HepG2 (cell line): ENCODE data around the gene ERFL. TPM values are rescaled to one million over a fixed set of nuclear protein-coding genes. Genes with fewer than 3 reads are reported as not detected.
A peak's percentile ranks its signal among the peaks of the same experiment; 100 is the strongest.

Experiments used
- ASH2L ChIP-seq: fragments of 300-600, 200-600 bp; sonication (generic); IDR thresholded peaks from 2 replicates; pipeline ENCODE4 v1.7.0; 2017; ENCODE audit warnings: low read depth, mild to moderate bottlenecking, moderate library complexity, mixed read lengths, low read length; ENCODE audit not compliant: insufficient read length
- BORCS8-MEF2B ChIP-seq: sonication (generic); formaldehyde crosslinking; IDR thresholded peaks from 2 replicates; pipeline ENCODE4 v1.8.0; 2022; ENCODE audit warnings: mild to moderate bottlenecking, missing genetic modification reagents
- CAMTA2 ChIP-seq: sonication (generic); formaldehyde crosslinking; IDR thresholded peaks from 2 replicates; pipeline ENCODE4 v1.4.0; 2020; ENCODE audit warnings: mild to moderate bottlenecking, missing genetic modification reagents, borderline replicate concordance
- CCAR2 ChIP-seq: fragments of 200-400 bp; formaldehyde crosslinking; optimal IDR thresholded peaks from 2 replicates; pipeline ENCODE3; 2018; ENCODE audit warnings: low read depth, mild to moderate bottlenecking, low read length, moderate library complexity
- ESRRA ChIP-seq: sonication (generic); formaldehyde crosslinking; IDR thresholded peaks from 2 replicates; pipeline ENCODE4 v1.5.1; 2020; ENCODE audit warnings: mild to moderate bottlenecking, low read depth, missing genetic modification reagents
- HDAC2 ChIP-seq: sonication (generic); formaldehyde crosslinking; IDR thresholded peaks from 2 replicates; pipeline ENCODE4 v1.4.0; 2020; ENCODE audit warnings: missing genetic modification reagents
- HIVEP1 ChIP-seq: sonication (generic); formaldehyde crosslinking; IDR thresholded peaks from 2 replicates; pipeline ENCODE4 v1.4.0; 2020; ENCODE audit warnings: mild to moderate bottlenecking, missing genetic modification reagents
- HNF4A ChIP-seq: sonication (generic); formaldehyde crosslinking; IDR thresholded peaks from 2 replicates; pipeline ENCODE4 v1.4.0; 2020; ENCODE audit warnings: missing genetic modification reagents
- KDM2A ChIP-seq: sonication (generic); formaldehyde crosslinking; IDR thresholded peaks from 2 replicates; pipeline ENCODE4 v1.4.0; 2020; ENCODE audit warnings: low read depth, missing genetic modification reagents, borderline replicate concordance
- KLF13 ChIP-seq: sonication (generic); formaldehyde crosslinking; IDR thresholded peaks from 2 replicates; pipeline ENCODE4 v1.4.0; 2020; ENCODE audit warnings: mild to moderate bottlenecking, missing genetic modification reagents
- MATR3 ChIP-seq: sonication (generic); formaldehyde crosslinking; IDR thresholded peaks from 2 replicates; pipeline ENCODE4 v1.4.0; 2020; ENCODE audit warnings: missing genetic modification reagents
- NFYC ChIP-seq: IDR thresholded peaks from 2 replicates; pipeline ENCODE4 v1.6.1; 2016; ENCODE audit warnings: missing genetic modification reagents, missing compliant biosample characterization
- PRMT3 ChIP-seq: sonication (generic); formaldehyde crosslinking; IDR thresholded peaks from 2 replicates; pipeline ENCODE4 v1.8.1; 2022; ENCODE audit warnings: low read depth, mild to moderate bottlenecking, moderate library complexity, missing genetic modification reagents, borderline replicate concordance
- SETDB1 ChIP-seq: sonication (generic); formaldehyde crosslinking; IDR thresholded peaks from 2 replicates; pipeline ENCODE4 v1.5.1; 2020; ENCODE audit warnings: missing genetic modification reagents, mild to moderate bottlenecking, borderline replicate concordance
- SMC3 ChIP-seq: IDR thresholded peaks from 2 replicates; pipeline ENCODE4 v1.6.1; 2011; ENCODE audit warnings: low read length, improper control_type of control experiment
- SNRNP70 ChIP-seq: fragments of 200-400 bp; formaldehyde crosslinking; IDR thresholded peaks from 2 replicates; pipeline ENCODE4 v1.6.1; 2017; ENCODE audit warnings: mild to moderate bottlenecking, low read depth, low read length, moderate library complexity
- ZNF331 ChIP-seq: sonication (generic); formaldehyde crosslinking; IDR thresholded peaks from 2 replicates; pipeline ENCODE4 v1.4.0; 2020; ENCODE audit warnings: missing genetic modification reagents
- ZNF567 ChIP-seq: sonication (generic); formaldehyde crosslinking; IDR thresholded peaks from 2 replicates; pipeline ENCODE4 v1.8.1; 2023; ENCODE audit warnings: mild to moderate bottlenecking, missing genetic modification reagents, borderline replicate concordance
- ZNF616 ChIP-seq: sonication (generic); formaldehyde crosslinking; IDR thresholded peaks from 2 replicates; pipeline ENCODE4 v1.5.0; 2020; ENCODE audit warnings: low read depth, mild to moderate bottlenecking, missing genetic modification reagents
- ZNF678 ChIP-seq: sonication (generic); formaldehyde crosslinking; IDR thresholded peaks from 2 replicates; pipeline ENCODE4 v1.4.0; 2020; ENCODE audit warnings: mild to moderate bottlenecking, missing genetic modification reagents
- ZNF816 ChIP-seq: sonication (generic); formaldehyde crosslinking; IDR thresholded peaks from 2 replicates; pipeline ENCODE4 v1.8.0; 2022; ENCODE audit warnings: missing genetic modification reagents, mild to moderate bottlenecking, borderline replicate concordance
- polyA plus RNA-seq, 8 experiments: library from polyadenylated mRNA; depleted of rRNA in 3 of 8; stranded (reverse) in 7 of 8; unstranded in 1 of 8; fragments of >200 nt; fragmentation: Illumina TruSeq in 4 of 8; extraction: Trizol in 4 of 8; gene quantifications; 2 replicates each; pipeline versions ENCODE4 v1.2.1 to v1.2.3, GENCODE V29; 2011 to 2016; ENCODE audit warnings: low read depth in 4 of 8, missing spikeins in 1 of 8, mixed read lengths in 1 of 8; ENCODE audit not compliant: insufficient read depth in 1 of 8
- total RNA-seq, 5 experiments: library from RNA; depleted of rRNA; stranded (reverse); fragments of >200 nt; fragmentation: Illumina TruSeq; extraction: Trizol; gene quantifications; 2 replicates each; pipeline ENCODE4 v1.2.3, GENCODE V29; 2016; ENCODE audit warnings: low read depth in 1 of 5
- TF ChIP-seq, protein P1 (sequence below): sonication (generic); formaldehyde crosslinking; IDR thresholded peaks from 2 replicates; pipeline ENCODE4 v1.5.1; 2020; ENCODE audit warnings: mild to moderate bottlenecking, moderate library complexity, missing genetic modification reagents
- TF ChIP-seq, protein P2 (sequence below), 2 experiments: sonication (generic) in 1 of 2; formaldehyde crosslinking in 1 of 2; IDR thresholded peaks; 2 replicates each; pipeline versions ENCODE4 v1.5.1 to v1.6.1; 2011 to 2020; ENCODE audit warnings: borderline replicate concordance in 1 of 2, low read depth in 1 of 2, low read length in 1 of 2, mild to moderate bottlenecking in 1 of 2, missing genetic modification reagents in 1 of 2, moderate library complexity in 1 of 2
- TF ChIP-seq, protein P3 (sequence below): sonication (generic); formaldehyde crosslinking; IDR thresholded peaks from 2 replicates; pipeline ENCODE4 v1.8.1; 2023; ENCODE audit warnings: mild to moderate bottlenecking, missing genetic modification reagents, borderline replicate concordance

ERFL gene
- total and polyA plus RNA-seq, 2 of the 13 experiments (the other 11 are each of a cell fraction or from before 2014, with no cell fraction given): not detected

DNA sequence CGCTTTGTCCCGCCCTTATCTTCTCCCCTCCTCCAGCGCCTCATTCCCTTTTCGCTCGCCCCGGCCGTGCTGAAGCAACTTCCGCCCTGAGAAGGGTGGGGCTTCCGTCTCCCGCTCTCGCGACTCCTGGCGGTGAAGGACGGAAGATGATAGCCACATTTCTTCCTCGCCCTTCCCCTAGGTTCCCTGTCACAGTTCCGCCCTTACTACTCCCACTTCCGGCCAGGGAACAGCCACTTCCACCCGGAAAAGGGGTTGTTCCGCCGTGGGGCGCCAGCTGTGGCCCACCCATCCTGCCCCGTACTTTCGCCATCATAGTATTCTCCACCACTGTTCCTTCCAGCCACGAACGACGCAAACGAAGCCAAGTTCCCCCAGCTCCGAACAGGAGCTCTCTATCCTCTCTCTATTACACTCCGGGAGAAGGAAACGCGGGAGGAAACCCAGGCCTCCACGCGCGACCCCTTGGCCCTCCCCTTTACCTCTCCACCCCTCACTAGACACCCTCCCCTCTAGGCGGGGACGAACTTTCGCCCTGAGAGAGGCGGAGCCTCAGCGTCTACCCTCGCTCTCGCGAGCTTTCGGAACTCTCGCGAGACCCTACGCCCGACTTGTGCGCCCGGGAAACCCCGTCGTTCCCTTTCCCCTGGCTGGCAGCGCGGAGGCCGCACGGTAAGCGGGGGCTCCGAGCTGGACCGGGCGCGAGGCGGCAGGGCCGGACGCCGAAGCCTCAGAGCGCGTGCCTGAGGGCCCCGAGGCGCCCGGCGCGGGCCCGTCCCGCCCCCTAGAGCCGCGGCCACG is 68.4 kb downstream of the ERFL start, which contains the start of gene RPS19 (continued):
- TF ChIP-seq, protein P1, sequence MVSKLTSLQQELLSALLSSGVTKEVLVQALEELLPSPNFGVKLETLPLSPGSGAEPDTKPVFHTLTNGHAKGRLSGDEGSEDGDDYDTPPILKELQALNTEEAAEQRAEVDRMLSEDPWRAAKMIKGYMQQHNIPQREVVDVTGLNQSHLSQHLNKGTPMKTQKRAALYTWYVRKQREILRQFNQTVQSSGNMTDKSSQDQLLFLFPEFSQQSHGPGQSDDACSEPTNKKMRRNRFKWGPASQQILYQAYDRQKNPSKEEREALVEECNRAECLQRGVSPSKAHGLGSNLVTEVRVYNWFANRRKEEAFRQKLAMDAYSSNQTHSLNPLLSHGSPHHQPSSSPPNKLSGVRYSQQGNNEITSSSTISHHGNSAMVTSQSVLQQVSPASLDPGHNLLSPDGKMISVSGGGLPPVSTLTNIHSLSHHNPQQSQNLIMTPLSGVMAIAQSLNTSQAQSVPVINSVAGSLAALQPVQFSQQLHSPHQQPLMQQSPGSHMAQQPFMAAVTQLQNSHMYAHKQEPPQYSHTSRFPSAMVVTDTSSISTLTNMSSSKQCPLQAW (CRISPR knock-in tag): peak; percentile 67; the same call in 1 of the 2 replicates
- TF ChIP-seq PRMT3 (CRISPR knock-in tag) (no peak), ZNF331 (CRISPR knock-in tag) (peak; percentile 72; the same call in 1 of the 2 replicates), HIVEP1 (CRISPR knock-in tag) (peak; percentile 59; the same call in 1 of the 2 replicates), ASH2L (peak; percentile 91), MATR3 (CRISPR knock-in tag) (no peak), KDM2A (CRISPR knock-in tag) (peak; percentile 84; the same call in 1 of the 2 replicates), SETDB1 (no peak), HNF4A (CRISPR knock-in tag) (peak; percentile 35), KLF13 (CRISPR knock-in tag) (no peak), NFYC (CRISPR knock-in tag) (peak; percentile 61), ESRRA (CRISPR knock-in tag) (peak; percentile 27; the same call in 1 of the 2 replicates), ZNF816 (CRISPR knock-in tag) (no peak; the same call in 1 of the 2 replicates), SNRNP70 (no peak), CAMTA2 (CRISPR knock-in tag) (0 out of 2 replicates have a peak, but pooled peaks have one; percentile 60), BORCS8-MEF2B (CRISPR knock-in tag) (peak; percentile 84), ZNF616 (CRISPR knock-in tag) (0 out of 2 replicates have a peak, but pooled peaks have one; percentile 6), SMC3 (no peak), CCAR2 (no peak), ZNF567 (CRISPR knock-in tag) (no peak), ZNF678 (CRISPR knock-in tag) (0 out of 2 replicates have a peak, but pooled peaks have one; percentile 87), HDAC2 (CRISPR knock-in tag) (peak; percentile 59; the same call in 1 of the 2 replicates)
- TF ChIP-seq, protein P2, sequence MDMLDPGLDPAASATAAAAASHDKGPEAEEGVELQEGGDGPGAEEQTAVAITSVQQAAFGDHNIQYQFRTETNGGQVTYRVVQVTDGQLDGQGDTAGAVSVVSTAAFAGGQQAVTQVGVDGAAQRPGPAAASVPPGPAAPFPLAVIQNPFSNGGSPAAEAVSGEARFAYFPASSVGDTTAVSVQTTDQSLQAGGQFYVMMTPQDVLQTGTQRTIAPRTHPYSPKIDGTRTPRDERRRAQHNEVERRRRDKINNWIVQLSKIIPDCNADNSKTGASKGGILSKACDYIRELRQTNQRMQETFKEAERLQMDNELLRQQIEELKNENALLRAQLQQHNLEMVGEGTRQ (IDR thresholded peaks at IDR 0.05; ENCODE audit: low read depth, low read length): no peak
- TF ChIP-seq, protein P2 (CRISPR knock-in tag; IDR thresholded peaks at IDR 0.05; ENCODE audit: borderline replicate concordance): peak; percentile 41; the same call in 1 of the 2 replicates
- TF ChIP-seq, protein P3, sequence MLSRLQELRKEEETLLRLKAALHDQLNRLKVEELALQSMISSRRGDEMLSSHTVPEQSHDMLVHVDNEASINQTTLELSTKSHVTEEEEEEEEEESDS (CRISPR knock-in tag): peak; percentile 77; the same call in 1 of the 2 replicates
